WTC11 (cell line): Measurements from ENCODE around the gene EPGN. TPM values are rescaled to one million over a fixed set of nuclear protein-coding genes. Genes with fewer than 3 reads are reported as not detected.

Experiments used
- ATAC-seq: fragments of 200-7000 bp; cut with Tn5 transposase; 2 replicates; pipeline ENCODE4 v1.10.0; 2021; ENCODE audit warnings: mild to moderate bottlenecking, moderate library complexity
- CTCF ChIA-PET: fragments of 300-600 bp; sonication (Branson Sonifier 250); formaldehyde crosslinking; loops from one replicate; lab custom pipeline; 2021; ENCODE audit warnings: antibody characterized with exemption; lab: Charles Lee
- POLR2A ChIA-PET: fragments of 350-600 bp; sonication (Branson Sonifier 250); formaldehyde crosslinking; loops from one replicate; lab custom pipeline; 2021; ENCODE audit warnings: antibody characterized with exemption; lab: Charles Lee
- DNase-seq: peaks from one replicate; pipeline ENCODE4 v3.0.0; 2021; ENCODE audit warnings: low spot score
- H3K27ac Mint-ChIP-seq: 2 replicates; pipeline ENCODE4 v1.8.0; 2021; ENCODE audit warnings: mixed read lengths
- H3K27me3 Mint-ChIP-seq: 2 replicates; pipeline ENCODE4 v1.8.0; 2021; ENCODE audit warnings: low read depth, mild to moderate bottlenecking, moderate library complexity, mixed read lengths
- H3K36me3 Mint-ChIP-seq: 2 replicates; pipeline ENCODE4 v1.8.0; 2021; ENCODE audit warnings: mixed read lengths
- H3K4me1 Mint-ChIP-seq: 2 replicates; pipeline ENCODE4 v1.8.0; 2022; ENCODE audit warnings: mixed read lengths
- H3K4me3 Mint-ChIP-seq: 2 replicates; pipeline ENCODE4 v1.8.0; 2021; ENCODE audit warnings: mild to moderate bottlenecking, moderate library complexity, mixed read lengths
- H3K9me3 Mint-ChIP-seq: 2 replicates; pipeline ENCODE4 v1.8.0; 2021; ENCODE audit warnings: mixed read lengths
- CREB1 ChIP-seq: sonication (generic); formaldehyde crosslinking; IDR thresholded peaks from 2 replicates; pipeline ENCODE4 v1.8.0; 2023; ENCODE audit warnings: mild to moderate bottlenecking, missing genetic modification reagents
- FOXJ3 ChIP-seq: sonication (generic); formaldehyde crosslinking; IDR thresholded peaks from 2 replicates; pipeline ENCODE4 v1.9.0; 2021; ENCODE audit warnings: missing genetic modification reagents, mild to moderate bottlenecking, borderline replicate concordance
- FOXP1 ChIP-seq: sonication (generic); formaldehyde crosslinking; IDR thresholded peaks from 2 replicates; pipeline ENCODE4 v1.8.0; 2022; ENCODE audit warnings: missing genetic modification reagents, mild to moderate bottlenecking, moderate library complexity, borderline replicate concordance
- GRHL2 ChIP-seq: fragments of 250-450 bp; sonication (Bioruptor Pico); IDR thresholded peaks from 2 replicates; pipeline ENCODE4 v1.8.0; 2022; ENCODE audit warnings: mild to moderate bottlenecking, moderate library complexity; ENCODE audit not compliant: insufficient replicate concordance, severe bottlenecking
- HMGA2 ChIP-seq: fragments of 250-450 bp; sonication (Bioruptor Pico); IDR thresholded peaks from 2 replicates; pipeline ENCODE4 v1.4.0; 2021; ENCODE audit warnings: mild to moderate bottlenecking, moderate library complexity
- IRF2 ChIP-seq: sonication (generic); formaldehyde crosslinking; IDR thresholded peaks from 2 replicates; pipeline ENCODE4 v1.8.0; 2022; ENCODE audit warnings: low read depth, missing genetic modification reagents, borderline replicate concordance
- JAZF1 ChIP-seq: fragments of 250-450 bp; sonication (Bioruptor Pico); IDR thresholded peaks from 2 replicates; pipeline ENCODE4 v1.9.0; 2021; ENCODE audit warnings: moderate library complexity, mild to moderate bottlenecking, inconsistent platforms
- NFE2L1 ChIP-seq: sonication (generic); formaldehyde crosslinking; IDR thresholded peaks from 2 replicates; pipeline ENCODE4 v1.8.1; 2023; ENCODE audit warnings: missing genetic modification reagents
- NR2C2 ChIP-seq: sonication (generic); formaldehyde crosslinking; IDR thresholded peaks from 2 replicates; pipeline ENCODE4 v1.8.0; 2022; ENCODE audit warnings: mild to moderate bottlenecking, missing genetic modification reagents
- NR3C1 ChIP-seq: sonication (generic); formaldehyde crosslinking; conservative IDR thresholded peaks from 2 replicates; pipeline ENCODE4 v1.8.1; 2023; ENCODE audit warnings: low read depth, mild to moderate bottlenecking, missing genetic modification reagents
- TEAD4 ChIP-seq: sonication (generic); formaldehyde crosslinking; IDR thresholded peaks from 2 replicates; pipeline ENCODE4 v1.8.0; 2022; ENCODE audit warnings: mild to moderate bottlenecking, missing genetic modification reagents
- TP53 ChIP-seq: sonication (generic); formaldehyde crosslinking; IDR thresholded peaks from 2 replicates; pipeline ENCODE4 v1.8.1; 2023; ENCODE audit warnings: mild to moderate bottlenecking, missing genetic modification reagents
- ZNF317 ChIP-seq: sonication (generic); formaldehyde crosslinking; IDR thresholded peaks from 2 replicates; pipeline ENCODE4 v1.8.1; 2023; ENCODE audit warnings: low read depth, mild to moderate bottlenecking, moderate library complexity, missing genetic modification reagents, borderline replicate concordance
- ZNF416 ChIP-seq: fragments of 250-450 bp; sonication (Bioruptor Pico); IDR thresholded peaks from 2 replicates; pipeline ENCODE4 v1.9.0; 2021; ENCODE audit warnings: mild to moderate bottlenecking, inconsistent platforms
- total RNA-seq: library from RNA; stranded (reverse); gene quantifications from 3 replicates; pipeline ENCODE4 v1.2.3, GENCODE V29; 2021
- TF ChIP-seq, protein P1 (sequence below): sonication (generic); formaldehyde crosslinking; IDR thresholded peaks from 2 replicates; pipeline ENCODE4 v1.8.1; 2023; ENCODE audit warnings: mild to moderate bottlenecking, missing genetic modification reagents
- TF ChIP-seq, protein P2 (sequence below): fragments of 250-450 bp; sonication (Bioruptor Pico); IDR thresholded peaks from 2 replicates; pipeline ENCODE4 v1.9.0; 2021; ENCODE audit warnings: mild to moderate bottlenecking
- TF ChIP-seq, protein P3 (sequence below): sonication (generic); formaldehyde crosslinking; IDR thresholded peaks from 2 replicates; pipeline ENCODE4 v1.8.1; 2023; ENCODE audit warnings: mild to moderate bottlenecking, moderate library complexity, missing genetic modification reagents
- TF ChIP-seq, protein P4 (sequence below): fragments of 250-450 bp; sonication (Bioruptor Pico); IDR thresholded peaks from 2 replicates; pipeline ENCODE4 v2.1.2; 2022; ENCODE audit warnings: mild to moderate bottlenecking, moderate library complexity
- TF ChIP-seq, protein P5 (sequence below): sonication (generic); formaldehyde crosslinking; IDR thresholded peaks from 2 replicates; pipeline ENCODE4 v1.8.1; 2023; ENCODE audit warnings: mild to moderate bottlenecking, missing genetic modification reagents, moderate library complexity
- TF ChIP-seq, protein P6 (sequence below): fragments of 250-450 bp; sonication (Bioruptor Pico); IDR thresholded peaks from 2 replicates; pipeline ENCODE4 v1.9.0; 2021; ENCODE audit warnings: mild to moderate bottlenecking
- TF ChIP-seq, protein P7 (sequence below): sonication (generic); formaldehyde crosslinking; conservative IDR thresholded peaks from 2 replicates; pipeline ENCODE4 v1.8.1; 2023; ENCODE audit warnings: mild to moderate bottlenecking, low read depth, missing genetic modification reagents, moderate library complexity

Gene EPGN
- total RNA-seq, 1 experiment from 2014 or later = not detected

DNA sequence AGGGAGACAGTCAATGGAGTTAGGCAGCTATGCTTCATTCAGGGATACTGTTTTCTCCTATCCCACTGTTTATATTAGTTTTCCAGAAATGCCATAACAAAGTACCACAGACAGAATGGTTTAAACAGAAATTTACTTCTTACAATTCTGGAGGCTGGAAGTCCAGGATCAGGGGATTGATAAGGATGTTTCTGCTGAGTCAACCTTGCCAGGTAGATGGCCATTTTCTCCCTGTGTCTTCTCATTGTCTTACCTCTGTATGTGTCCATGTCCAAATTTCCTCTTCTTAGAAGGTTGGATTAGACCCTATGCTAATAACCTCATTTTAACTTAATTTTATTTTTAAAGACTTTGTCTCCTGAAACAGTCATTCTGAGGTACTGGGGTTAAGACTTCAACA lies 20.5 kb upstream of the EPGN start:
- POLR2A ChIA-PET = no interaction called here
- CTCF ChIA-PET = no interaction called here
- ATAC-seq = no peak
- Mint-ChIP-seq H3K4me1 (no peaks in the 10 kb centered on the region), H3K27ac (no peak overlapping the region), H3K4me3 (no peak overlapping the region), H3K36me3 (no peaks in the 10 kb centered on the region), H3K27me3 (no peaks in the 10 kb centered on the region), H3K9me3 (no peaks in the 10 kb centered on the region)
- TF ChIP-seq, protein P1, sequence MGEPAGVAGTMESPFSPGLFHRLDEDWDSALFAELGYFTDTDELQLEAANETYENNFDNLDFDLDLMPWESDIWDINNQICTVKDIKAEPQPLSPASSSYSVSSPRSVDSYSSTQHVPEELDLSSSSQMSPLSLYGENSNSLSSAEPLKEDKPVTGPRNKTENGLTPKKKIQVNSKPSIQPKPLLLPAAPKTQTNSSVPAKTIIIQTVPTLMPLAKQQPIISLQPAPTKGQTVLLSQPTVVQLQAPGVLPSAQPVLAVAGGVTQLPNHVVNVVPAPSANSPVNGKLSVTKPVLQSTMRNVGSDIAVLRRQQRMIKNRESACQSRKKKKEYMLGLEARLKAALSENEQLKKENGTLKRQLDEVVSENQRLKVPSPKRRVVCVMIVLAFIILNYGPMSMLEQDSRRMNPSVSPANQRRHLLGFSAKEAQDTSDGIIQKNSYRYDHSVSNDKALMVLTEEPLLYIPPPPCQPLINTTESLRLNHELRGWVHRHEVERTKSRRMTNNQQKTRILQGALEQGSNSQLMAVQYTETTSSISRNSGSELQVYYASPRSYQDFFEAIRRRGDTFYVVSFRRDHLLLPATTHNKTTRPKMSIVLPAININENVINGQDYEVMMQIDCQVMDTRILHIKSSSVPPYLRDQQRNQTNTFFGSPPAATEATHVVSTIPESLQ (CRISPR knock-in tag) = no peak
- TF ChIP-seq ZNF317 (CRISPR knock-in tag) (no peak), FOXJ3 (CRISPR knock-in tag) (no peak), IRF2 (CRISPR knock-in tag) (no peak), CREB1 (CRISPR knock-in tag) (no peak), TEAD4 (CRISPR knock-in tag) (no peak), TP53 (no peak), NR3C1 (CRISPR knock-in tag) (no peak)
- TF ChIP-seq, protein P2, sequence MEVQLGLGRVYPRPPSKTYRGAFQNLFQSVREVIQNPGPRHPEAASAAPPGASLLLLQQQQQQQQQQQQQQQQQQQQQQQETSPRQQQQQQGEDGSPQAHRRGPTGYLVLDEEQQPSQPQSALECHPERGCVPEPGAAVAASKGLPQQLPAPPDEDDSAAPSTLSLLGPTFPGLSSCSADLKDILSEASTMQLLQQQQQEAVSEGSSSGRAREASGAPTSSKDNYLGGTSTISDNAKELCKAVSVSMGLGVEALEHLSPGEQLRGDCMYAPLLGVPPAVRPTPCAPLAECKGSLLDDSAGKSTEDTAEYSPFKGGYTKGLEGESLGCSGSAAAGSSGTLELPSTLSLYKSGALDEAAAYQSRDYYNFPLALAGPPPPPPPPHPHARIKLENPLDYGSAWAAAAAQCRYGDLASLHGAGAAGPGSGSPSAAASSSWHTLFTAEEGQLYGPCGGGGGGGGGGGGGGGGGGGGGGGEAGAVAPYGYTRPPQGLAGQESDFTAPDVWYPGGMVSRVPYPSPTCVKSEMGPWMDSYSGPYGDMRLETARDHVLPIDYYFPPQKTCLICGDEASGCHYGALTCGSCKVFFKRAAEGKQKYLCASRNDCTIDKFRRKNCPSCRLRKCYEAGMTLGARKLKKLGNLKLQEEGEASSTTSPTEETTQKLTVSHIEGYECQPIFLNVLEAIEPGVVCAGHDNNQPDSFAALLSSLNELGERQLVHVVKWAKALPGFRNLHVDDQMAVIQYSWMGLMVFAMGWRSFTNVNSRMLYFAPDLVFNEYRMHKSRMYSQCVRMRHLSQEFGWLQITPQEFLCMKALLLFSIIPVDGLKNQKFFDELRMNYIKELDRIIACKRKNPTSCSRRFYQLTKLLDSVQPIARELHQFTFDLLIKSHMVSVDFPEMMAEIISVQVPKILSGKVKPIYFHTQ (CRISPR knock-in tag) = no peak
- TF ChIP-seq, protein P3, sequence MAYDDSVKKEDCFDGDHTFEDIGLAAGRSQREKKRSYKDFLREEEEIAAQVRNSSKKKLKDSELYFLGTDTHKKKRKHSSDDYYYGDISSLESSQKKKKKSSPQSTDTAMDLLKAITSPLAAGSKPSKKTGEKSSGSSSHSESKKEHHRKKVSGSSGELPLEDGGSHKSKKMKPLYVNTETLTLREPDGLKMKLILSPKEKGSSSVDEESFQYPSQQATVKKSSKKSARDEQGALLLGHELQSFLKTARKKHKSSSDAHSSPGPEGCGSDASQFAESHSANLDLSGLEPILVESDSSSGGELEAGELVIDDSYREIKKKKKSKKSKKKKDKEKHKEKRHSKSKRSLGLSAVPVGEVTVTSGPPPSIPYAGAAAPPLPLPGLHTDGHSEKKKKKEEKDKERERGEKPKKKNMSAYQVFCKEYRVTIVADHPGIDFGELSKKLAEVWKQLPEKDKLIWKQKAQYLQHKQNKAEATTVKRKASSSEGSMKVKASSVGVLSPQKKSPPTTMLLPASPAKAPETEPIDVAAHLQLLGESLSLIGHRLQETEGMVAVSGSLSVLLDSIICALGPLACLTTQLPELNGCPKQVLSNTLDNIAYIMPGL (CRISPR knock-in tag) = no peak
- TF ChIP-seq, protein P4, sequence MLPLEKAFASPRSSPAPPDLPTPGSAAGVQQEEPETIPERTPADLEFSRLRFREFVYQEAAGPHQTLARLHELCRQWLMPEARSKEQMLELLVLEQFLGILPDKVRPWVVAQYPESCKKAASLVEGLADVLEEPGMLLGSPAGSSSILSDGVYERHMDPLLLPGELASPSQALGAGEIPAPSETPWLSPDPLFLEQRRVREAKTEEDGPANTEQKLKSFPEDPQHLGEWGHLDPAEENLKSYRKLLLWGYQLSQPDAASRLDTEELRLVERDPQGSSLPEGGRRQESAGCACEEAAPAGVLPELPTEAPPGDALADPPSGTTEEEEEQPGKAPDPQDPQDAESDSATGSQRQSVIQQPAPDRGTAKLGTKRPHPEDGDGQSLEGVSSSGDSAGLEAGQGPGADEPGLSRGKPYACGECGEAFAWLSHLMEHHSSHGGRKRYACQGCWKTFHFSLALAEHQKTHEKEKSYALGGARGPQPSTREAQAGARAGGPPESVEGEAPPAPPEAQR = no peak
- DNase-seq = no peak

DNA sequence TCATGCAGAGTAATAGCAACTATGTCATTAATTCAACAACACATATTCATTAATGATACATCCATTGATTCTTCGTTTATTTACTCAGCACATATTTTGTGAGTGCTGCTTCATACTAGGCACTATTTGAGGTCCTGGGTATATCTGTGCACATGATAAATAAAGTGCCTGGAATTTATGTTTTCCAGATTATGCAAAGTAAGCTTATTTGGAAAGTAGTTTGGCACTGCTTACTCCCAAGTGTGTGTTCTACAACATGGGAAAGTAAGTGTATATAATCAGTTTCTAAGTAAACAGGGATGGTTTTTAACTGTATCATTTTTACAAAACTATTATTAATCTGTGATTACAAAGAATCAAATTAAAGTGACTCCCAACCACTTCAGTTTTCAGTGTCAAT lies 16.8 kb upstream of the EPGN start:
- no peaks in the 10 kb centered on the region for H3K9me3 Mint-ChIP-seq
- no peaks in the 10 kb centered on the region for H3K36me3 Mint-ChIP-seq
- H3K4me3 Mint-ChIP-seq = no peak overlapping the region
- no peak overlapping the region for H3K27ac Mint-ChIP-seq
- ChIA-PET POLR2A (no interaction called here), CTCF (no interaction called here)
- DNase-seq = no peak
- no peak for ATAC-seq
- no peaks in the 10 kb centered on the region for H3K27me3 Mint-ChIP-seq
- H3K4me1 Mint-ChIP-seq = no peaks in the 10 kb centered on the region
- TF ChIP-seq HMGA2 (CRISPR knock-in tag) (no peak), NR2C2 (no peak), ZNF416 (CRISPR knock-in tag) (no peak), GRHL2 (no peak), NFE2L1 (CRISPR knock-in tag) (no peak), TEAD4 (CRISPR knock-in tag) (no peak), JAZF1 (no peak), FOXP1 (no peak)
- TF ChIP-seq, protein P5, sequence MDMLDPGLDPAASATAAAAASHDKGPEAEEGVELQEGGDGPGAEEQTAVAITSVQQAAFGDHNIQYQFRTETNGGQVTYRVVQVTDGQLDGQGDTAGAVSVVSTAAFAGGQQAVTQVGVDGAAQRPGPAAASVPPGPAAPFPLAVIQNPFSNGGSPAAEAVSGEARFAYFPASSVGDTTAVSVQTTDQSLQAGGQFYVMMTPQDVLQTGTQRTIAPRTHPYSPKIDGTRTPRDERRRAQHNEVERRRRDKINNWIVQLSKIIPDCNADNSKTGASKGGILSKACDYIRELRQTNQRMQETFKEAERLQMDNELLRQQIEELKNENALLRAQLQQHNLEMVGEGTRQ (CRISPR knock-in tag) = no peak
- TF ChIP-seq, protein P6, sequence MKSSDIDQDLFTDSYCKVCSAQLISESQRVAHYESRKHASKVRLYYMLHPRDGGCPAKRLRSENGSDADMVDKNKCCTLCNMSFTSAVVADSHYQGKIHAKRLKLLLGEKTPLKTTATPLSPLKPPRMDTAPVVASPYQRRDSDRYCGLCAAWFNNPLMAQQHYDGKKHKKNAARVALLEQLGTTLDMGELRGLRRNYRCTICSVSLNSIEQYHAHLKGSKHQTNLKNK (CRISPR knock-in tag) = no peak
- TF ChIP-seq, protein P7, sequence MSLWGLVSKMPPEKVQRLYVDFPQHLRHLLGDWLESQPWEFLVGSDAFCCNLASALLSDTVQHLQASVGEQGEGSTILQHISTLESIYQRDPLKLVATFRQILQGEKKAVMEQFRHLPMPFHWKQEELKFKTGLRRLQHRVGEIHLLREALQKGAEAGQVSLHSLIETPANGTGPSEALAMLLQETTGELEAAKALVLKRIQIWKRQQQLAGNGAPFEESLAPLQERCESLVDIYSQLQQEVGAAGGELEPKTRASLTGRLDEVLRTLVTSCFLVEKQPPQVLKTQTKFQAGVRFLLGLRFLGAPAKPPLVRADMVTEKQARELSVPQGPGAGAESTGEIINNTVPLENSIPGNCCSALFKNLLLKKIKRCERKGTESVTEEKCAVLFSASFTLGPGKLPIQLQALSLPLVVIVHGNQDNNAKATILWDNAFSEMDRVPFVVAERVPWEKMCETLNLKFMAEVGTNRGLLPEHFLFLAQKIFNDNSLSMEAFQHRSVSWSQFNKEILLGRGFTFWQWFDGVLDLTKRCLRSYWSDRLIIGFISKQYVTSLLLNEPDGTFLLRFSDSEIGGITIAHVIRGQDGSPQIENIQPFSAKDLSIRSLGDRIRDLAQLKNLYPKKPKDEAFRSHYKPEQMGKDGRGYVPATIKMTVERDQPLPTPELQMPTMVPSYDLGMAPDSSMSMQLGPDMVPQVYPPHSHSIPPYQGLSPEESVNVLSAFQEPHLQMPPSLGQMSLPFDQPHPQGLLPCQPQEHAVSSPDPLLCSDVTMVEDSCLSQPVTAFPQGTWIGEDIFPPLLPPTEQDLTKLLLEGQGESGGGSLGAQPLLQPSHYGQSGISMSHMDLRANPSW (CRISPR knock-in tag) = no peak
- TF ChIP-seq, protein P3 (CRISPR knock-in tag) = no peak
